ENCODE measurements around the gene PRRX2.
"Not testable (repeated sequence)": the region's sequence is repeated elsewhere in the genome, so short reads cannot be mapped to it uniquely, and the experiment has no call there.

The PRRX2 gene

GRCh38 chr9:129665389-129665775 is at the start of gene PRRX2:
Gene PRRX2 (plus strand): TSS chr9:129665647. CDS start chr9:129665868, 221 bp downstream.
- peak; percentile 39 for DNase-seq

GRCh38 chr9:129617167-129617566 is 48.3 kb upstream of the PRRX2 start:
- no peak for DNase-seq

GRCh38 chr9:129619787-129620668 is 45.4 kb upstream of the PRRX2 start:
- DNase-seq: no peak

- no peak for DNase-seq
Measured at GRCh38 chr9:129620669-129621295, 44.7 kb upstream of the PRRX2 start, which contains the start of gene C9orf50. Gene C9orf50 (minus strand): TSS chr9:129621101. CDS start chr9:129620574, 527 bp downstream.

GRCh38 chr9:129623331-129623730 is 42.1 kb upstream of the PRRX2 start:
- no peak for DNase-seq

GRCh38 chr9:129624168-129624759 is 41.2 kb upstream of the PRRX2 start:
- DNase-seq: peak; percentile 72

- DNase-seq: no peak
Measured at GRCh38 chr9:129624947-129625346, 40.5 kb upstream of the PRRX2 start.

- DNase-seq: peak; percentile 91
Measured at GRCh38 chr9:129626079-129626624, 39.3 kb upstream of the PRRX2 start, which contains the start of gene NTMT1. Gene NTMT1 (plus strand): TSS chr9:129626163. CDS start chr9:129632704, 6,541 bp downstream.

GRCh38 chr9:129626625-129627284 is 38.7 kb upstream of the PRRX2 start:
- no peak for DNase-seq

GRCh38 chr9:129627556-129628440 is 37.6 kb upstream of the PRRX2 start:
- DNase-seq: no peak

GRCh38 chr9:129628709-129629108 is 36.7 kb upstream of the PRRX2 start:
- DNase-seq: no peak

- DNase-seq: no peak
Measured at GRCh38 chr9:129629251-129629820, 36.1 kb upstream of the PRRX2 start.

- DNase-seq: no peak
Measured at GRCh38 chr9:129630967-129631673, 34.3 kb upstream of the PRRX2 start.

- DNase-seq: no peak
Measured at GRCh38 chr9:129631674-129632129, 33.7 kb upstream of the PRRX2 start.

- no peak for DNase-seq
Measured at GRCh38 chr9:129632460-129632859, 33.0 kb upstream of the PRRX2 start.

GRCh38 chr9:129633207-129633606 is 32.2 kb upstream of the PRRX2 start:
- DNase-seq: no peak

GRCh38 chr9:129633848-129634247 is 31.6 kb upstream of the PRRX2 start:
- DNase-seq: no peak

- DNase-seq: no peak
Measured at GRCh38 chr9:129635099-129636065, 30.1 kb upstream of the PRRX2 start.

GRCh38 chr9:129636343-129636742 is 29.1 kb upstream of the PRRX2 start:
- DNase-seq: not testable (repeated sequence)

All from stimulated activated CD4-positive, alpha-beta T cell treated with anti-CD3 and anti-CD28 coated beads, Interleukin-12 subunit alpha, Interleukin-12 subunit beta, amount 100 ng/mL, for 4 hours (primary cell).